GM13977 (cell line): ENCODE measurements around the gene MBTPS1.

Experiments used
- DNase-seq: peaks from one replicate; pipeline ENCODE4 v3.0.0; 2012; ENCODE audit warnings: low spot score
- CTCF ChIP-seq: IDR thresholded peaks from 2 replicates; pipeline ENCODE4 v1.5.1; 2012; ENCODE audit warnings: mild to moderate bottlenecking, control low read depth; ENCODE audit not compliant: insufficient read depth; ENCODE audit errors: extremely low read depth, missing control alignments
- in situ Hi-C: fragments of 300-500 bp; cut with MboI; formaldehyde crosslinking; loops from one replicate; pipeline ENCODE4 v1.12.0; 2022; ENCODE audit warnings: low sequenced_read_pairs, low pct_unique_long_range_greater_than_20kb, mixed read lengths, inconsistent platforms; ENCODE audit not compliant: unreplicated experiment

Gene MBTPS1

GRCh38 chr16:84021488-84021887 is 95.3 kb downstream of the MBTPS1 start:
- DNase-seq: no peak
- in situ Hi-C loops: no loop called here
- no peak for TF ChIP-seq CTCF

- in situ Hi-C loops: no loop called here
- DNase-seq: no peak
- no peak for TF ChIP-seq CTCF
Measured at GRCh38 chr16:84020353-84020752, 96.4 kb downstream of the MBTPS1 start.

GRCh38 chr16:84018710-84019109 is 98.0 kb downstream of the MBTPS1 start:
- no peak for DNase-seq
- in situ Hi-C loops: no loop called here
- TF ChIP-seq CTCF: no peak

- in situ Hi-C loops: no loop called here
- TF ChIP-seq CTCF: no peak
- no peak for DNase-seq
Measured at GRCh38 chr16:84016477-84016876, 100.3 kb downstream of the MBTPS1 start.

GRCh38 chr16:84015399-84015798 is 101.3 kb downstream of the MBTPS1 start:
- in situ Hi-C loops: no loop called here
- no peak for TF ChIP-seq CTCF
- no peak for DNase-seq

- TF ChIP-seq CTCF: no peak
- in situ Hi-C loops: no loop called here
- DNase-seq: no peak
Measured at GRCh38 chr16:84014570-84015327, 102.0 kb downstream of the MBTPS1 start.
